GM19025 (cell line): Measurements from ENCODE around the gene SPAG6.
"Not testable (repeated sequence)": the region's sequence is repeated elsewhere in the genome, so short reads cannot be mapped to it uniquely, and the experiment has no call there.

Experiments used
- ATAC-seq: cut with Tn5 transposase; IDR thresholded peaks from one replicate; pipeline ENCODE4 v1.9.1; 2021; ENCODE audit warnings: mild to moderate bottlenecking, low read depth, moderate library complexity; ENCODE audit not compliant: unreplicated experiment

SPAG6 gene

GRCh38 chr10:22345301-22346095 is at the start of gene SPAG6:
Gene SPAG6 (plus strand): TSS chr10:22345496. CDS start chr10:22345612, 116 bp downstream.
- no peak for ATAC-seq

GRCh38 chr10:22301193-22301592 is 44.1 kb upstream of the SPAG6 start:
- ATAC-seq: no peak

GRCh38 chr10:22303461-22303860 is 41.8 kb upstream of the SPAG6 start:
- ATAC-seq: no peak

GRCh38 chr10:22305721-22306120 is 39.6 kb upstream of the SPAG6 start:
- ATAC-seq: no peak

- ATAC-seq: peak; percentile 96
Measured at GRCh38 chr10:22308390-22308789, 36.9 kb upstream of the SPAG6 start.

GRCh38 chr10:22309180-22310000 is 35.9 kb upstream of the SPAG6 start:
- ATAC-seq: no peak

GRCh38 chr10:22310012-22310411 is 35.3 kb upstream of the SPAG6 start:
- ATAC-seq: not testable (repeated sequence)

GRCh38 chr10:22310928-22311327 is 34.4 kb upstream of the SPAG6 start:
- no peak for ATAC-seq

- no peak for ATAC-seq
Measured at GRCh38 chr10:22314852-22315251, 30.4 kb upstream of the SPAG6 start.

GRCh38 chr10:22315455-22316285 is 29.6 kb upstream of the SPAG6 start:
- peak; percentile 12 for ATAC-seq

- ATAC-seq: peak; percentile 58
Measured at GRCh38 chr10:22316286-22317075, 28.8 kb upstream of the SPAG6 start, which contains the start of gene COMMD3. Gene COMMD3 (plus strand): TSS chr10:22316388. CDS start chr10:22316418, 30 bp downstream.

- peak; percentile 8 for ATAC-seq
Measured at GRCh38 chr10:22317076-22317370, 28.3 kb upstream of the SPAG6 start.

- no peak for ATAC-seq
Measured at GRCh38 chr10:22317771-22318565, 27.3 kb upstream of the SPAG6 start.

GRCh38 chr10:22318772-22319171 is 26.5 kb upstream of the SPAG6 start:
- no peak for ATAC-seq

GRCh38 chr10:22319547-22319979 is 25.7 kb upstream of the SPAG6 start:
- no peak for ATAC-seq

GRCh38 chr10:22319980-22320558 is 25.2 kb upstream of the SPAG6 start:
- no peak for ATAC-seq

GRCh38 chr10:22320591-22321155 is 24.6 kb upstream of the SPAG6 start, which contains the start of gene BMI1:
Gene BMI1 (plus strand): TSS chr10:22321099. CDS start chr10:22326450, 5,351 bp downstream.
- peak; percentile 14 for ATAC-seq

- no peak for ATAC-seq
Measured at GRCh38 chr10:22321156-22321923, 24.0 kb upstream of the SPAG6 start.
